Measurements from ENCODE around the gene CYP2W1. TPM values are rescaled to one million over a fixed set of nuclear protein-coding genes. Genes with fewer than 3 reads are reported as not detected.

CYP2W1 gene
- total and polyA plus RNA-seq, 2 donors (not counting 3 experiments of a cell fraction or from before 2014, with no cell fraction given) = not detected

- dilution Hi-C loops (cut with MboI; ENCODE audit: extremely low pct_ligation_motif_present, low sequenced_read_pairs) = no loop called here
- Histone ChIP-seq H3K4me2 (ENCODE audit: insufficient read depth, low read length) (no peak overlapping the region), H3K9me1 (replicated peaks; ENCODE audit: control insufficient read depth, extremely low read depth, insufficient read depth, low read length) (no peaks in the 10 kb centered on the region), H3K79me2 (ENCODE audit: control insufficient read depth, insufficient read depth, low read length) (no peaks in the 10 kb centered on the region), H3K9me3 (replicated peaks; ENCODE audit: control insufficient read depth, insufficient read depth, low read length) (no peaks in the 10 kb centered on the region), H2AFZ (ENCODE audit: low read depth, low read length) (no peak overlapping the region), H3K36me3 (ENCODE audit: control insufficient read depth in 2 of 2, extremely low read depth in 1 of 2, insufficient read depth in 2 of 2, low read length in 2 of 2) (no peaks in the 10 kb centered on the region), H4K20me1 (replicated peaks; ENCODE audit: control insufficient read depth, extremely low read depth, insufficient read depth, low read length) (no peaks in the 10 kb centered on the region), H3K4me1 (ENCODE audit: control insufficient read depth, extremely low read depth, insufficient read depth, low read length) (no peaks in the 10 kb centered on the region), H3K9ac (replicated peaks; ENCODE audit: extremely low read depth, insufficient read depth, low read length) (no peak overlapping the region), H3K4me3 (replicated peaks in 1 of 3; ENCODE audit: insufficient read depth in 1 of 3, low read depth in 1 of 3, low read length in 3 of 3) (no peak overlapping the region), H3K27ac (ENCODE audit: insufficient read depth, low read depth, low read length) (no peak overlapping the region), H3K27me3 (ENCODE audit: control insufficient read depth in 2 of 2, insufficient read depth in 2 of 2, low read length in 2 of 2) (no peaks in the 10 kb centered on the region)
- intact Hi-C loops (cut with micrococcal nuclease) = no loop called here
- TF ChIP-seq, protein P1, sequence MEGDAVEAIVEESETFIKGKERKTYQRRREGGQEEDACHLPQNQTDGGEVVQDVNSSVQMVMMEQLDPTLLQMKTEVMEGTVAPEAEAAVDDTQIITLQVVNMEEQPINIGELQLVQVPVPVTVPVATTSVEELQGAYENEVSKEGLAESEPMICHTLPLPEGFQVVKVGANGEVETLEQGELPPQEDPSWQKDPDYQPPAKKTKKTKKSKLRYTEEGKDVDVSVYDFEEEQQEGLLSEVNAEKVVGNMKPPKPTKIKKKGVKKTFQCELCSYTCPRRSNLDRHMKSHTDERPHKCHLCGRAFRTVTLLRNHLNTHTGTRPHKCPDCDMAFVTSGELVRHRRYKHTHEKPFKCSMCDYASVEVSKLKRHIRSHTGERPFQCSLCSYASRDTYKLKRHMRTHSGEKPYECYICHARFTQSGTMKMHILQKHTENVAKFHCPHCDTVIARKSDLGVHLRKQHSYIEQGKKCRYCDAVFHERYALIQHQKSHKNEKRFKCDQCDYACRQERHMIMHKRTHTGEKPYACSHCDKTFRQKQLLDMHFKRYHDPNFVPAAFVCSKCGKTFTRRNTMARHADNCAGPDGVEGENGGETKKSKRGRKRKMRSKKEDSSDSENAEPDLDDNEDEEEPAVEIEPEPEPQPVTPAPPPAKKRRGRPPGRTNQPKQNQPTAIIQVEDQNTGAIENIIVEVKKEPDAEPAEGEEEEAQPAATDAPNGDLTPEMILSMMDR (IDR thresholded peaks at IDR 0.05; ENCODE audit: extremely low read depth in 1 of 2, insufficient read depth in 1 of 2, low read depth in 1 of 2, low read length in 2 of 2) = no peak
- no peak for TF ChIP-seq MYC (IDR thresholded peaks at IDR 0.05; ENCODE audit: low read depth, low read length)
- TF ChIP-seq FOS (IDR thresholded peaks at IDR 0.05; ENCODE audit: borderline replicate concordance, insufficient read depth, low read length) = no peak
- TF ChIP-seq, protein P2, sequence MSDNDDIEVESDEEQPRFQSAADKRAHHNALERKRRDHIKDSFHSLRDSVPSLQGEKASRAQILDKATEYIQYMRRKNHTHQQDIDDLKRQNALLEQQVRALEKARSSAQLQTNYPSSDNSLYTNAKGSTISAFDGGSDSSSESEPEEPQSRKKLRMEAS (IDR thresholded peaks at IDR 0.05; ENCODE audit: insufficient read depth, insufficient read length) = no peak
- no peak for TF ChIP-seq POLR2AphosphoS5 (IDR thresholded peaks at IDR 0.05; ENCODE audit: insufficient read depth, low read depth, low read length)
- DNase-seq (ENCODE audit: low read depth, low spot score) = no peak
- POLR2A ChIA-PET = no interaction called here
- CTCF ChIA-PET = interaction anchor here (0.8 to 5.5 kb wide), 2 partner anchors 27 to 48 kb away, joined by 3 to 46 read pairs; partner anchors contain the start of gene GPR146
- FAIRE-seq = no peak
- BruUV-seq (replicated peaks) = no TSS peak
These were observed 34.8 kb downstream of the CYP2W1 start for GRCh38 chr7:1017586-1018333.

Data from endothelial cell of umbilical vein (primary cell).